Fibroblast of the conjunctiva (primary cell): ENCODE data around the gene ZNF483.
"Not testable (repeated sequence)": the region's sequence is repeated elsewhere in the genome, so short reads cannot be mapped to it uniquely, and the experiment has no call there.

Source experiments
- DNase-seq: peaks from one replicate; pipeline ENCODE4 v3.0.0-alpha.2; 2010; ENCODE audit warnings: low read depth

ZNF483 gene

GRCh38 chr9:111610845-111611244, 85.9 kb downstream of the ZNF483 start:
- no peak for DNase-seq

- no peak for DNase-seq
Measured at GRCh38 chr9:111613436-111614040, 88.6 kb downstream of the ZNF483 start.

- no peak for DNase-seq
Measured at GRCh38 chr9:111615928-111616327, 90.9 kb downstream of the ZNF483 start.

GRCh38 chr9:111617349-111617748, 92.4 kb downstream of the ZNF483 start:
- not testable (repeated sequence) for DNase-seq

GRCh38 chr9:111621895-111622480, 97.0 kb downstream of the ZNF483 start:
- no peak for DNase-seq

- DNase-seq, result no peak
Measured at GRCh38 chr9:111622626-111623025, 97.6 kb downstream of the ZNF483 start.
